ENCODE measurements around the gene HPS4.

- TF ChIP-seq CTCF (conservative IDR thresholded peaks at IDR 0.05 in 1 of 2, IDR thresholded peaks at IDR 0.05 in 1 of 2; ENCODE audit: low read depth in 1 of 2, low read length in 2 of 2) (no peak), EZH2 (IDR thresholded peaks at IDR 0.05; ENCODE audit: low read length, missing control alignments) (no peak)
These were observed 20.4 kb downstream of the HPS4 start for GRCh38 chr22:26463101-26463661.
